ENCODE measurements around the gene OPHN1.
"Not testable (repeated sequence)": the region's sequence is repeated elsewhere in the genome, so short reads cannot be mapped to it uniquely, and the experiment has no call there.

Gene OPHN1

GRCh38 chrX:68087526-68087925, 345.8 kb downstream of the OPHN1 start:
- no peak for DNase-seq (ENCODE audit: insufficient read length, low spot score)
- TF ChIP-seq SPI1 (IDR thresholded peaks at IDR 0.05; ENCODE audit: low read depth, low read length), result no peak

GRCh38 chrX:68086709-68087108, 346.6 kb downstream of the OPHN1 start:
- TF ChIP-seq SPI1 (IDR thresholded peaks at IDR 0.05; ENCODE audit: low read depth, low read length) (no peak), TAF1 (IDR thresholded peaks at IDR 0.05; ENCODE audit: low read depth, low read length) (no peak)
- DNase-seq (ENCODE audit: insufficient read length, low spot score) (no peak), FAIRE-seq (no peak)

More at GRCh38 chrX:68087526-68087925, 345.8 kb downstream of the OPHN1 start:
- no peak for FAIRE-seq

GRCh38 chrX:68084765-68085164, 348.5 kb downstream of the OPHN1 start:
- no peak for TF ChIP-seq POLR2AphosphoS5 (IDR thresholded peaks at IDR 0.05; ENCODE audit: low read depth, low read length)
- TF ChIP-seq SPI1 (IDR thresholded peaks at IDR 0.05; ENCODE audit: low read depth, low read length), result no peak
- no peak for TF ChIP-seq PAX5 (IDR thresholded peaks at IDR 0.05; ENCODE audit: insufficient read depth, low read length, severe bottlenecking)
- TF ChIP-seq POLR2A (IDR thresholded peaks at IDR 0.05; ENCODE audit: low read depth, low read length), result no peak
- no peak for TF ChIP-seq TAF1 (IDR thresholded peaks at IDR 0.05; ENCODE audit: low read depth, low read length)
- TF ChIP-seq POU2F2 (IDR thresholded peaks at IDR 0.05; ENCODE audit: low read depth, low read length), result no peak
- FAIRE-seq (no peak), DNase-seq (ENCODE audit: insufficient read length, low spot score) (no peak)

DNA sequence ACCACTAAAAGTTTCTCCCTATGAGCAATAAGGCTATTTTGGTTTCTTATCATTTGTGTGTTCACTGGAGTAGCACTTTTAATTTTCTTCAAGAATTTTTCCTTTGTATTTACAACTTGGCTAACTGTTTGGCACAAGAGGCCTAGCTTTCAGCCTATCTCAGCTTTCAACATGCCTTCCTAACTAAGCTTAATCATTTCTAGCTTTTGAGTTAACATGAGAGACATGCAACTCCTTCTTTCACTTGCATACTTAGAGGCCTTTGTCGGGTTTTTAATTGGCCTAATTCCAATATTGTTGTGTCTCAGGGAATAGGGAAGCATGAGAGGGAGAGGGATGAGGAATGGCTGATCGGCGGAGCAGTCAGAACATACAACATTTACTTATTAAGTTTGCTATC, 349.8 kb downstream of the OPHN1 start:
- no peak for TF ChIP-seq POLR2AphosphoS5 (IDR thresholded peaks at IDR 0.05; ENCODE audit: low read depth, low read length)
- no peak for TF ChIP-seq TAF1 (IDR thresholded peaks at IDR 0.05; ENCODE audit: low read depth, low read length)
- no peak for TF ChIP-seq POU2F2 (IDR thresholded peaks at IDR 0.05; ENCODE audit: low read depth, low read length)
- TF ChIP-seq SPI1 (IDR thresholded peaks at IDR 0.05; ENCODE audit: low read depth, low read length), result no peak
- TF ChIP-seq PAX5 (IDR thresholded peaks at IDR 0.05; ENCODE audit: insufficient read depth, low read length, severe bottlenecking), result no peak
- no peak for TF ChIP-seq POLR2A (IDR thresholded peaks at IDR 0.05; ENCODE audit: low read depth, low read length)
- no peak for FAIRE-seq
- DNase-seq (ENCODE audit: insufficient read length, low spot score), result no peak

GRCh38 chrX:68079961-68080360, 353.3 kb downstream of the OPHN1 start:
- no peak for TF ChIP-seq PAX5 (IDR thresholded peaks at IDR 0.05; ENCODE audit: insufficient read depth, low read length, severe bottlenecking)
- TF ChIP-seq POLR2A (IDR thresholded peaks at IDR 0.05; ENCODE audit: low read depth, low read length), result no peak
- TF ChIP-seq POLR2AphosphoS5 (IDR thresholded peaks at IDR 0.05; ENCODE audit: low read depth, low read length), result no peak
- TF ChIP-seq TAF1 (IDR thresholded peaks at IDR 0.05; ENCODE audit: low read depth, low read length), result no peak
- no peak for TF ChIP-seq SPI1 (IDR thresholded peaks at IDR 0.05; ENCODE audit: low read depth, low read length)
- FAIRE-seq (no peak), DNase-seq (ENCODE audit: insufficient read length, low spot score) (no peak)

GRCh38 chrX:68078801-68079200, 354.5 kb downstream of the OPHN1 start:
- not testable (repeated sequence) for DNase-seq (ENCODE audit: insufficient read length, low spot score); FAIRE-seq

DNA sequence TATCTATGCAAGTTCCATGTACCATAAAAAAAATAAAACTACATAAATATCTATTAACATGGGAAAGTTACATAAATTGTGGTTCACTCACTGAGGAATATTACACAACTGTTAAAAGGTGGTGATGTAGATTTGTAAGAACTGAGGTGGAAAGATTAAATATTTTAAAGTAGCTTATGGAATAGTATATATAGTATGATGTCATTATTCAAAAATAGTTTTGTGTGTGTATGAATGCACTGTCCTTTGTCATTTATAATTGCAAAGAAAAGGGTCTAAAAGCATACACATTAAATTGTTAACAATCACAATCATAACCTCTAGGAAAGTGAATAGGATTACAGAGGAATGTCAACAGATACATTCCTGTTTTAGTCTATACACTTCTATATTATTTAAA, 355.9 kb downstream of the OPHN1 start:
- FAIRE-seq (no peak), DNase-seq (ENCODE audit: insufficient read length, low spot score) (no peak)
- TF ChIP-seq SPI1 (IDR thresholded peaks at IDR 0.05; ENCODE audit: low read depth, low read length) (no peak), POLR2AphosphoS5 (IDR thresholded peaks at IDR 0.05; ENCODE audit: low read depth, low read length) (no peak), POLR2A (IDR thresholded peaks at IDR 0.05; ENCODE audit: low read depth, low read length) (no peak), TAF1 (IDR thresholded peaks at IDR 0.05; ENCODE audit: low read depth, low read length) (no peak), PAX5 (IDR thresholded peaks at IDR 0.05; ENCODE audit: insufficient read depth, low read length, severe bottlenecking) (no peak), POU2F2 (IDR thresholded peaks at IDR 0.05; ENCODE audit: low read depth, low read length) (no peak)

GRCh38 chrX:68072041-68072440, 361.3 kb downstream of the OPHN1 start:
- FAIRE-seq, result no peak
- DNase-seq (ENCODE audit: insufficient read length, low spot score), result no peak

GRCh38 chrX:68070119-68070518, 363.2 kb downstream of the OPHN1 start:
- DNase-seq (ENCODE audit: insufficient read length, low spot score); FAIRE-seq: not testable (repeated sequence)

More at GRCh38 chrX:68072041-68072440, 361.3 kb downstream of the OPHN1 start:
- no peak for TF ChIP-seq PAX5 (IDR thresholded peaks at IDR 0.05; ENCODE audit: insufficient read depth, low read length, severe bottlenecking)
- TF ChIP-seq TAF1 (IDR thresholded peaks at IDR 0.05; ENCODE audit: low read depth, low read length), result no peak
- TF ChIP-seq POLR2A (IDR thresholded peaks at IDR 0.05; ENCODE audit: low read depth, low read length), result no peak
- no peak for TF ChIP-seq SPI1 (IDR thresholded peaks at IDR 0.05; ENCODE audit: low read depth, low read length)
- no peak for TF ChIP-seq POU2F2 (IDR thresholded peaks at IDR 0.05; ENCODE audit: low read depth, low read length)
- TF ChIP-seq POLR2AphosphoS5 (IDR thresholded peaks at IDR 0.05; ENCODE audit: low read depth, low read length), result no peak

GRCh38 chrX:68061206-68061535, 372.1 kb downstream of the OPHN1 start:
- no peak for TF ChIP-seq POLR2A (IDR thresholded peaks at IDR 0.05; ENCODE audit: low read depth, low read length)
- DNase-seq (ENCODE audit: insufficient read length, low spot score), result no peak
- FAIRE-seq, result no peak

DNA sequence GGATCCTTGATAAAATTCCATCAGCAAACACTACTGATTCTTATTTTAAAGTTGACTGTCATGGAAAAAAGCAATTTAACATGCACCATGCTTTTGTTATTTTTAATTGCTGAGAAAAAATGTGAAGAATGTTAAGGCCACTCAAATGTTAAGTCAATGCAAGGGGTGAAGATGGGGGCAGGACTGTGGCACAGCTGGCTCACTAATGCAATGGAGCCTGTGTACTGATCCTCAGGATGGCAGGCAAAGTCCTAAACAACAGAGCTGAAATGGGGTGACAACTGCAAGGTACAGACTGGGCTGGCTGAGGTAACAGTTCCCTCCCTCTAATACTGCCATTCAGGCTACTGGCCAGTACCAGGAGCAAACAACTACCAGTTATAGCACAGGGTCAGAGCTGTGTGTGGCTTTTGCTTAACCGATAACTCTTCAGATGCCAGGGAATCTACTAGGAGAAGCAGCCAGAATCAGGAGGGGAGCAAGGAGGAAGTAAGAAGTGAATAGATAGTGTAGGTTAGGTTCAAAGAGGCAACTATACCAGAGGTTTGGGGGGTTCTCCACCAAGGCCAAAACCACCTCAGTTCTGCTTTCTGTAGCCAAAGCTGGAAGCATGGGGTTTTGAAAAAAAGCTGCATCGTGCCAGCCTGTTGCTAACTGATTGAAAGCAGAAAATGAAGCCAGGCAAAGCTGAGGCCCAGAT, 372.6 kb downstream of the OPHN1 start:
- DNase-seq (ENCODE audit: insufficient read length, low spot score) (no peak), FAIRE-seq (no peak)
- TF ChIP-seq SPI1 (IDR thresholded peaks at IDR 0.05; ENCODE audit: low read depth, low read length) (no peak), PAX5 (IDR thresholded peaks at IDR 0.05; ENCODE audit: insufficient read depth, low read length, severe bottlenecking) (no peak), POLR2A (IDR thresholded peaks at IDR 0.05; ENCODE audit: low read depth, low read length) (no peak)
